ENCODE measurements around the gene PCDHA4. TPM values are rescaled to one million over a fixed set of nuclear protein-coding genes. Genes with fewer than 3 reads are reported as not detected.

Gene PCDHA4
- total and polyA plus RNA-seq, 2 donors (not counting 1 experiment from before 2014, with no cell fraction given), result not detected

DNA sequence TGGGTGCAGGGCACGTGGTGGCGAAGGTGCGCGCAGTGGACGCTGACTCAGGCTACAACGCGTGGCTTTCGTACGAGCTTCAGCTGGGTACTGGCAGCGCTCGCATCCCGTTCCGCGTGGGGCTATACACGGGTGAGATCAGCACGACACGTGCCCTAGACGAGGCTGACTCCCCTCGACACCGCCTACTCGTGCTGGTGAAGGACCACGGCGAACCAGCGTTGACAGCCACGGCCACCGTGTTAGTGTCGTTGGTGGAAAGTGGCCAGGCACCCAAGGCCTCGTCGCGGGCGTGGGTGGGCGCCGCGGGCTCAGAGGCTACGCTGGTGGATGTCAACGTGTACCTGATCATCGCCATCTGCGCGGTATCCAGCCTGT, 10.2 kb upstream of the PCDHA4 start:
- H3K4me3 Mint-ChIP-seq, result no peak overlapping the region
- no peak overlapping the region for H3K4me3 ChIP-seq (ENCODE audit: control extremely low read depth in 1 of 5, extremely low read depth in 1 of 5, insufficient read depth in 1 of 5, low read depth in 2 of 5, low read length in 4 of 5)
- no peaks in the 10 kb centered on the region for H3K36me3 ChIP-seq (replicated peaks in 1 of 2; ENCODE audit: control extremely low read depth in 1 of 2, control insufficient read depth in 1 of 2, extremely low read depth in 1 of 2, insufficient read depth in 2 of 2, low read length in 1 of 2)
- H4K20me1 ChIP-seq (ENCODE audit: control insufficient read depth, insufficient read depth, low read length, poor library complexity, severe bottlenecking), result no peaks in the 10 kb centered on the region
- no peak overlapping the region for H3K27ac ChIP-seq (ENCODE audit: low read length in 2 of 2)
- H3K27me3 Mint-ChIP-seq, result peaks cover 17% of the 10 kb centered on the region
- TF ChIP-seq, protein P1, sequence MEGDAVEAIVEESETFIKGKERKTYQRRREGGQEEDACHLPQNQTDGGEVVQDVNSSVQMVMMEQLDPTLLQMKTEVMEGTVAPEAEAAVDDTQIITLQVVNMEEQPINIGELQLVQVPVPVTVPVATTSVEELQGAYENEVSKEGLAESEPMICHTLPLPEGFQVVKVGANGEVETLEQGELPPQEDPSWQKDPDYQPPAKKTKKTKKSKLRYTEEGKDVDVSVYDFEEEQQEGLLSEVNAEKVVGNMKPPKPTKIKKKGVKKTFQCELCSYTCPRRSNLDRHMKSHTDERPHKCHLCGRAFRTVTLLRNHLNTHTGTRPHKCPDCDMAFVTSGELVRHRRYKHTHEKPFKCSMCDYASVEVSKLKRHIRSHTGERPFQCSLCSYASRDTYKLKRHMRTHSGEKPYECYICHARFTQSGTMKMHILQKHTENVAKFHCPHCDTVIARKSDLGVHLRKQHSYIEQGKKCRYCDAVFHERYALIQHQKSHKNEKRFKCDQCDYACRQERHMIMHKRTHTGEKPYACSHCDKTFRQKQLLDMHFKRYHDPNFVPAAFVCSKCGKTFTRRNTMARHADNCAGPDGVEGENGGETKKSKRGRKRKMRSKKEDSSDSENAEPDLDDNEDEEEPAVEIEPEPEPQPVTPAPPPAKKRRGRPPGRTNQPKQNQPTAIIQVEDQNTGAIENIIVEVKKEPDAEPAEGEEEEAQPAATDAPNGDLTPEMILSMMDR (IDR thresholded peaks at IDR 0.05), result no peak
- TF ChIP-seq EZH2 (IDR thresholded peaks at IDR 0.05; ENCODE audit: borderline replicate concordance, insufficient read depth, low read depth, low read length, poor library complexity, severe bottlenecking), result no peak
- POLR2A ChIA-PET, result no interaction called here
- no peak overlapping the region for H2AFZ ChIP-seq (ENCODE audit: insufficient read depth, low read depth, low read length, poor library complexity, severe bottlenecking)
- H3K9me3 ChIP-seq (ENCODE audit: control extremely low read depth in 1 of 3, control insufficient read depth in 2 of 3, insufficient read depth in 1 of 3, low read length in 2 of 3), result peaks cover 4 to 39% (median 36%) of the 10 kb centered on the region in 3 donors
- intact Hi-C loops (cut with micrococcal nuclease), result no loop called here
- no peak overlapping the region for H3K9ac ChIP-seq (ENCODE audit: low read length)
- no peak for DNase-seq
- no peak overlapping the region for H3K4me2 ChIP-seq (replicated peaks; ENCODE audit: low read depth, low read length, poor library complexity, severe bottlenecking)
- peaks cover 9% of the 10 kb centered on the region for H3K9me3 Mint-ChIP-seq (ENCODE audit: insufficient read depth)
- whole genome bisulfite sequencing (ENCODE audit: insufficient coverage), result 65% methylated on average over 39 of the region's 39 CpGs
- no peak for ATAC-seq (ENCODE audit: low read depth)
- H3K4me1 Mint-ChIP-seq, result no peaks in the 10 kb centered on the region
- no peak overlapping the region for H3K27ac Mint-ChIP-seq
- CTCF ChIA-PET, result no interaction called here
- no peaks in the 10 kb centered on the region for H3K79me2 ChIP-seq (ENCODE audit: control insufficient read depth, insufficient read depth, low read length)
- peaks cover 0 to 26% (median 14%) of the 10 kb centered on the region in 4 experiments for H3K27me3 ChIP-seq (replicated peaks in 1 of 4; ENCODE audit: control extremely low read depth in 1 of 4, control insufficient read depth in 3 of 4, insufficient read depth in 4 of 4, low read length in 3 of 4)
- no peaks in the 10 kb centered on the region for H3K4me1 ChIP-seq (ENCODE audit: control insufficient read depth in 2 of 2, insufficient read depth in 2 of 2, low read length in 2 of 2)

DNA sequence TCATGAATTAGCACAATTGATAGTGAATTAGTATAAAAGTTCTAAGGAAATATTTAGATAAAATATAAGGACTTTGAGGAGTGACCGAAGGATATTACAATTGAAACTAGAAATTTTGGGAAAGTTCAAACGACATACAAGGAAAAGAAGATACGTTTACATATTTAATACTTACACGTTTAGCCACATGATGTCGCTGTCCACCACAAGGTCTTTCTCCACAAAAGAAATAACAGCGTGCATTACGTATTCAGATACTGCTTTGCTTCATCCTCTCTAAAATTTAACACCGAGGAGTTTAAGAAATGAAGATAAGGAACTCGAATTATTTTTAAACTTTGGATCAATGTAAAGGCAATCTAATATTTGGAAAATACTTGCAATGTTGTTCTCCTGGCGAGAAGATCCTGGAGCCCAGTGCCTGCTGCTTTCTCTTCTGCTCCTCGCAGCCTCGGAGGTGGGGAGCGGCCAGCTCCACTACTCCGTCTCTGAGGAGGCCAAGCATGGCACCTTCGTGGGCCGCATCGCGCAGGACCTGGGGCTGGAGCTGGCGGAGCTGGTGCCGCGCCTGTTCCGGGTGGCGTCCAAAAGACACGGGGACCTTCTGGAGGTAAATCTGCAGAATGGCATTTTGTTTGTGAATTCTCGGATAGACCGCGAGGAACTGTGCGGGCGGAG, 5.9 kb upstream of the PCDHA4 start, which contains the start of gene PCDHA3:
Gene PCDHA3, plus strand, starts transcription at position 242 of the 678 bp plus-strand sequence.
- H3K4me1 Mint-ChIP-seq, result no peaks in the 10 kb centered on the region
- H3K27ac Mint-ChIP-seq, result no peak within 1 kb of the TSS
- intact Hi-C loops (cut with micrococcal nuclease), result no loop called here
- no peak within 1 kb of the TSS for H3K4me2 ChIP-seq (replicated peaks; ENCODE audit: low read depth, low read length, poor library complexity, severe bottlenecking)
- DNase-seq (no peak), ATAC-seq (ENCODE audit: low read depth) (no peak)
- peaks cover 0 to 41% (median 30%) of the 10 kb centered on the region in 3 donors for H3K9me3 ChIP-seq (ENCODE audit: control extremely low read depth in 1 of 3, control insufficient read depth in 2 of 3, insufficient read depth in 1 of 3, low read length in 2 of 3)
- TF ChIP-seq, protein P1 (IDR thresholded peaks at IDR 0.05), result no peak
- TF ChIP-seq EZH2 (IDR thresholded peaks at IDR 0.05; ENCODE audit: borderline replicate concordance, insufficient read depth, low read depth, low read length, poor library complexity, severe bottlenecking), result no peak
- ChIA-PET CTCF (no interaction called here), POLR2A (no interaction called here)
- no peaks in the 10 kb centered on the region for H3K36me3 ChIP-seq (replicated peaks in 1 of 2; ENCODE audit: control extremely low read depth in 1 of 2, control insufficient read depth in 1 of 2, extremely low read depth in 1 of 2, insufficient read depth in 2 of 2, low read length in 1 of 2)
- H3K79me2 ChIP-seq (ENCODE audit: control insufficient read depth, insufficient read depth, low read length), result no peaks in the 10 kb centered on the region
- H3K9me3 Mint-ChIP-seq (ENCODE audit: insufficient read depth), result peaks cover 8% of the 10 kb centered on the region
- H3K27me3 Mint-ChIP-seq, result peaks cover 7% of the 10 kb centered on the region
- no peak within 1 kb of the TSS for H3K9ac ChIP-seq (ENCODE audit: low read length)
- H3K27ac ChIP-seq (ENCODE audit: low read length in 2 of 2), result no peak within 1 kb of the TSS
- H3K4me1 ChIP-seq (ENCODE audit: control insufficient read depth in 2 of 2, insufficient read depth in 2 of 2, low read length in 2 of 2), result no peaks in the 10 kb centered on the region
- H4K20me1 ChIP-seq (ENCODE audit: control insufficient read depth, insufficient read depth, low read length, poor library complexity, severe bottlenecking), result no peaks in the 10 kb centered on the region
- 38% methylated on average over 21 of the region's 29 CpGs for WGBS (ENCODE audit: insufficient coverage)
- no peak within 1 kb of the TSS for H3K4me3 ChIP-seq (ENCODE audit: control extremely low read depth in 1 of 5, extremely low read depth in 1 of 5, insufficient read depth in 1 of 5, low read depth in 2 of 5, low read length in 4 of 5)
- peaks cover 0 to 12% (median 4%) of the 10 kb centered on the region in 4 experiments for H3K27me3 ChIP-seq (replicated peaks in 1 of 4; ENCODE audit: control extremely low read depth in 1 of 4, control insufficient read depth in 3 of 4, insufficient read depth in 4 of 4, low read length in 3 of 4)
- H2AFZ ChIP-seq (ENCODE audit: insufficient read depth, low read depth, low read length, poor library complexity, severe bottlenecking), result no peak within 1 kb of the TSS
- no peak within 1 kb of the TSS for H3K4me3 Mint-ChIP-seq

All from B cell (primary cell).